Measurements from ENCODE around the gene LRRC3.
"Not testable (repeated sequence)": the region's sequence is repeated elsewhere in the genome, so short reads cannot be mapped to it uniquely, and the experiment has no call there.

Gene LRRC3

GRCh38 chr21:44415073-44416025 lies 40.0 kb upstream of the LRRC3 start:
- POLR2A ChIA-PET: no interaction called here
- Histone ChIP-seq H3K27ac (ENCODE audit: extremely low read depth, low read depth, low read length) (no peak overlapping the region), H3K9me3 (ENCODE audit: control insufficient read depth, insufficient read depth, low read depth, low read length) (no peaks in the 10 kb centered on the region), H3K36me3 (ENCODE audit: control insufficient read depth in 2 of 2, insufficient read depth in 1 of 2, low read length in 2 of 2) (no peaks in the 10 kb centered on the region), H3K4me3 (ENCODE audit: low read depth, low read length) (no peak overlapping the region), H3K4me1 (ENCODE audit: control insufficient read depth, insufficient read depth, low read length) (no peaks in the 10 kb centered on the region)
- CTCF ChIA-PET: no interaction called here
- no peak for TF ChIP-seq ZNF280C (tag by site-specific recombination; IDR thresholded peaks at IDR 0.05)

GRCh38 chr21:44416193-44416592 lies 39.1 kb upstream of the LRRC3 start:
- Histone ChIP-seq H3K4me3 (ENCODE audit: low read depth, low read length) (no peak overlapping the region), H3K4me1 (ENCODE audit: control insufficient read depth, insufficient read depth, low read length) (no peaks in the 10 kb centered on the region), H3K36me3 (ENCODE audit: control insufficient read depth in 2 of 2, insufficient read depth in 1 of 2, low read length in 2 of 2) (no peaks in the 10 kb centered on the region), H3K27ac (ENCODE audit: extremely low read depth, low read depth, low read length) (no peak overlapping the region), H3K9me3 (ENCODE audit: control insufficient read depth, insufficient read depth, low read depth, low read length) (no peaks in the 10 kb centered on the region)
- TF ChIP-seq ZNF777 (tag by site-specific recombination; IDR thresholded peaks at IDR 0.05; ENCODE audit: borderline replicate concordance): no peak
- no peak for TF ChIP-seq ZNF416 (tag by site-specific recombination; IDR thresholded peaks at IDR 0.05)
- no peak for TF ChIP-seq ZNF157 (tag by site-specific recombination; IDR thresholded peaks at IDR 0.05)
- TF ChIP-seq ZNF433 (tag by site-specific recombination; IDR thresholded peaks at IDR 0.05; ENCODE audit: low read depth): no peak
- CTCF ChIA-PET: no interaction called here
- POLR2A ChIA-PET: no interaction called here

DNA sequence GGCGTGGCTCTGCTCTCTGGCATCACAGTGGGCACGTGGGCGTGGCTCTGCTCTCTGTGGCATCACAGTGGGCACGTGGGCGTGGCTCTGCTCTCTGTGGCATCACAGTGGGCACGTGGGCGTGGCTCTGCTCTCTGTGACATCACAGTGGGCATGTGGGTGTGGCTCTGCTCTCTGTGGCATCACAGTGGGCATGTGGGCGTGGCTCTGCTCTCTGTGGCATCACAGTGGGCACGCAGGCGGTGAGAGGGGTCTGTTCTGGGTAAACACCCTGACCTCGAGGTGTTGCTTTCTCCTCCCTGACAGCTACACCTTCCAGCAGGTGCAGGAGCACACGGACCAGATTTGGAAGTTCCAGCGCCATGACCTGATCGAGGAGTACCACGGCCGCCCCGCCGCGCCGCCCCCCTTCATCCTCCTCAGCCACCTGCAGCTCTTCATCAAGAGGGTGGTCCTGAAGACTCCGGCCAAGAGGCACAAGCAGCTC lies 37.6 kb upstream of the LRRC3 start:
- CTCF ChIA-PET; H3K27ac ChIP-seq (ENCODE audit: extremely low read depth, low read depth, low read length); H3K36me3 ChIP-seq (ENCODE audit: control insufficient read depth in 2 of 2, insufficient read depth in 1 of 2, low read length in 2 of 2); H3K4me1 ChIP-seq (ENCODE audit: control insufficient read depth, insufficient read depth, low read length); H3K4me3 ChIP-seq (ENCODE audit: low read depth, low read length); H3K9me3 ChIP-seq (ENCODE audit: control insufficient read depth, insufficient read depth, low read depth, low read length); POLR2A ChIA-PET: not testable (repeated sequence)

DNA sequence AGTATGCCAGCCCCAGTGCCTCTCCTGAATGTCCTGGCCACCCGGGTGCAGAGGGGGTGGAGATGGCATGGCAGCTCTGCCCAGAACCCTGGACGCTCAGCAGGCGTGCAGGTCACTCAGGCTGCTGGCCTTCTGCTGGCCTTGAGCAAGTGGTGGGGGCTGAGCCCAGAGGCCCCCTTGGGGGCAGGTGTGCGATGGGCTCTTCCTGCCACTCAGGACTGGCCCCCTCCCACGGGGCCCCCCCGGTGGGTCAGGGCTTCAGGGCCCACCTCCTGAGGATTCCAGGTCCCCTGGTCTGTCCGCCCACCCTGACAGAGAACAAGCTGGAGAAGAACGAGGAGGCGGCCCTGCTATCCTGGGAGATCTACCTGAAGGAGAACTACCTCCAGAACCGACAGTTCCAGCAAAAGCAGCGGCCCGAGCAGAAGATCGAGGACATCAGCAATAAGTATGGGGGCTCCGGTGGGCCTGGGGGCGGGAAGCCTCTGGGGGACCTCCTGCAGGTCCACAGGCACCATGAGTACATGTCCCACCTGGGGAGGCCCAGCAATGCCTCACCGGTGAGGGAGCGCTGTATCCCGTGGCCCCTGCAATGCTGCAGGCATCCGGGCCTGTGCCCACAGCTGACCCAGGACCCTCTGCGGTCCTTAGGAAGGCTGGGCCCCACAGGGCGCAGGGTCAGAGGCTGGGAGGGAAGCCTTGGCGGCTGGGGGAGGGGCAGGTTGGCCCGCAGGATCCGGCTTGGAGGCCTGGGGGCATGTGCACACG lies 37.0 kb upstream of the LRRC3 start:
- no peak overlapping the region for H3K27ac ChIP-seq (ENCODE audit: extremely low read depth, low read depth, low read length)
- POLR2A ChIA-PET: no interaction called here
- CTCF ChIA-PET: no interaction called here
- H3K4me1 ChIP-seq (ENCODE audit: control insufficient read depth, insufficient read depth, low read length): no peaks in the 10 kb centered on the region
- no peaks in the 10 kb centered on the region for H3K9me3 ChIP-seq (ENCODE audit: control insufficient read depth, insufficient read depth, low read depth, low read length)
- H3K4me3 ChIP-seq (ENCODE audit: low read depth, low read length): no peak overlapping the region
- no peak for TF ChIP-seq ZNF529 (tag by site-specific recombination; IDR thresholded peaks at IDR 0.05; ENCODE audit: insufficient replicate concordance)
- no peak for TF ChIP-seq SCRT2 (tag by site-specific recombination; IDR thresholded peaks at IDR 0.05)
- no peak for TF ChIP-seq KLF1 (tag by site-specific recombination; IDR thresholded peaks at IDR 0.05)
- no peak for TF ChIP-seq WT1 (tag by site-specific recombination; IDR thresholded peaks at IDR 0.05)
- no peaks in the 10 kb centered on the region for H3K36me3 ChIP-seq (ENCODE audit: control insufficient read depth in 2 of 2, insufficient read depth in 1 of 2, low read length in 2 of 2)

- ChIA-PET CTCF (no interaction called here), POLR2A (no interaction called here)
- Histone ChIP-seq H3K9me3 (ENCODE audit: control insufficient read depth, insufficient read depth, low read depth, low read length) (no peaks in the 10 kb centered on the region), H3K36me3 (ENCODE audit: control insufficient read depth in 2 of 2, insufficient read depth in 1 of 2, low read length in 2 of 2) (no peaks in the 10 kb centered on the region), H3K27ac (ENCODE audit: extremely low read depth, low read depth, low read length) (no peak overlapping the region), H3K4me1 (ENCODE audit: control insufficient read depth, insufficient read depth, low read length) (no peaks in the 10 kb centered on the region), H3K4me3 (ENCODE audit: low read depth, low read length) (no peak overlapping the region)
- no peak for TF ChIP-seq ZNF660 (tag by site-specific recombination; IDR thresholded peaks at IDR 0.05)
- TF ChIP-seq, protein P1, sequence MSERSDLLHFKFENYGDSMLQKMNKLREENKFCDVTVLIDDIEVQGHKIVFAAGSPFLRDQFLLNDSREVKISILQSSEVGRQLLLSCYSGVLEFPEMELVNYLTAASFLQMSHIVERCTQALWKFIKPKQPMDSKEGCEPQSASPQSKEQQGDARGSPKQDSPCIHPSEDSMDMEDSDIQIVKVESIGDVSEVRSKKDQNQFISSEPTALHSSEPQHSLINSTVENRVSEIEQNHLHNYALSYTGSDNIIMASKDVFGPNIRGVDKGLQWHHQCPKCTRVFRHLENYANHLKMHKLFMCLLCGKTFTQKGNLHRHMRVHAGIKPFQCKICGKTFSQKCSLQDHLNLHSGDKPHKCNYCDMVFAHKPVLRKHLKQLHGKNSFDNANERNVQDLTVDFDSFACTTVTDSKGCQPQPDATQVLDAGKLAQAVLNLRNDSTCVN (tag by site-specific recombination; optimal IDR thresholded peaks at IDR 0.05): no peak
- TF ChIP-seq ZNF837 (tag by site-specific recombination; IDR thresholded peaks at IDR 0.05): no peak
- TF ChIP-seq SP3 (tag by site-specific recombination; IDR thresholded peaks at IDR 0.05): no peak
- TF ChIP-seq, protein P2, sequence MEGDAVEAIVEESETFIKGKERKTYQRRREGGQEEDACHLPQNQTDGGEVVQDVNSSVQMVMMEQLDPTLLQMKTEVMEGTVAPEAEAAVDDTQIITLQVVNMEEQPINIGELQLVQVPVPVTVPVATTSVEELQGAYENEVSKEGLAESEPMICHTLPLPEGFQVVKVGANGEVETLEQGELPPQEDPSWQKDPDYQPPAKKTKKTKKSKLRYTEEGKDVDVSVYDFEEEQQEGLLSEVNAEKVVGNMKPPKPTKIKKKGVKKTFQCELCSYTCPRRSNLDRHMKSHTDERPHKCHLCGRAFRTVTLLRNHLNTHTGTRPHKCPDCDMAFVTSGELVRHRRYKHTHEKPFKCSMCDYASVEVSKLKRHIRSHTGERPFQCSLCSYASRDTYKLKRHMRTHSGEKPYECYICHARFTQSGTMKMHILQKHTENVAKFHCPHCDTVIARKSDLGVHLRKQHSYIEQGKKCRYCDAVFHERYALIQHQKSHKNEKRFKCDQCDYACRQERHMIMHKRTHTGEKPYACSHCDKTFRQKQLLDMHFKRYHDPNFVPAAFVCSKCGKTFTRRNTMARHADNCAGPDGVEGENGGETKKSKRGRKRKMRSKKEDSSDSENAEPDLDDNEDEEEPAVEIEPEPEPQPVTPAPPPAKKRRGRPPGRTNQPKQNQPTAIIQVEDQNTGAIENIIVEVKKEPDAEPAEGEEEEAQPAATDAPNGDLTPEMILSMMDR (tag by site-specific recombination; IDR thresholded peaks at IDR 0.05): no peak
- no peak for TF ChIP-seq MEIS1 (CRISPR knock-in tag; IDR thresholded peaks at IDR 0.05; ENCODE audit: borderline replicate concordance)
Measured at GRCh38 chr21:44418876-44419230, 36.5 kb upstream of the LRRC3 start.

All from HEK293 (cell line).